SK-N-SH treated with all-trans-retinoic acid at 6 μM for 48 hours (cell line): Measurements from ENCODE around the gene DDX10.

Source experiments
- ISL1 ChIP-seq: fragments of 250-450 bp; sonication (Bioruptor Pico); IDR thresholded peaks from 2 replicates; pipeline ENCODE4 v2.1.2; 2022; ENCODE audit warnings: mild to moderate bottlenecking, moderate library complexity
- OSR1 ChIP-seq: fragments of 250-450 bp; sonication (Bioruptor Pico); IDR thresholded peaks from 2 replicates; pipeline ENCODE4 v1.8.0; 2022; ENCODE audit warnings: moderate library complexity, mild to moderate bottlenecking, inconsistent platforms
- RARB ChIP-seq: fragments of 250-450 bp; sonication (Bioruptor Pico); IDR thresholded peaks from 2 replicates; pipeline ENCODE4 v1.8.0; 2021; ENCODE audit warnings: mild to moderate bottlenecking, moderate library complexity
- SNAI2 ChIP-seq: fragments of 250-450 bp; sonication (Bioruptor Pico); IDR thresholded peaks from 2 replicates; pipeline ENCODE4 v1.5.0; 2020; ENCODE audit warnings: mild to moderate bottlenecking, moderate library complexity
- TF ChIP-seq, protein P1 (sequence below): fragments of 250-450 bp; sonication (Bioruptor Pico); IDR thresholded peaks from 2 replicates; pipeline ENCODE4 v1.8.0; 2020; ENCODE audit warnings: mild to moderate bottlenecking, moderate library complexity, borderline replicate concordance
- TF ChIP-seq, protein P2 (sequence below): fragments of 250-450 bp; sonication (Bioruptor Pico); IDR thresholded peaks from 2 replicates; pipeline ENCODE4 v1.8.0; 2021; ENCODE audit warnings: low read depth, mild to moderate bottlenecking, moderate library complexity, borderline replicate concordance

DNA sequence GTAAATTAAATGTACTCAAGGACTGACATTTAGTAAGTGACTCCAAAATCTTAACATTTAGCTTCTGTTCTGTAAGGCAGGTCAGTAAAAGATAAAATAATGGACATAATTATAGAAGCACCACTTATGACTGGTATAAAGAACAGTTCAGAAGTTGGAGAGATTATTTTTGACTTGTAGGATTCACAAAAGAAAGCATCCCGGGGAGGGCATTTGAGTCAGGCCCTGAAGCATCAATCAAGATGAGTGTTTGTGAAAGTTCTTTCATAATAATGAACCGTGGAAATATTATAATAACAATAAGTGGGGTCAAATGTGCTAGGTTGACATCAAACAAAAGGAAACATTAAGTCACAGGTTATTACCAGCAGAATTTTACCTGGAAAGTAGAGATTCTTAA is 201.9 kb downstream of the DDX10 start:
- TF ChIP-seq, protein P1, sequence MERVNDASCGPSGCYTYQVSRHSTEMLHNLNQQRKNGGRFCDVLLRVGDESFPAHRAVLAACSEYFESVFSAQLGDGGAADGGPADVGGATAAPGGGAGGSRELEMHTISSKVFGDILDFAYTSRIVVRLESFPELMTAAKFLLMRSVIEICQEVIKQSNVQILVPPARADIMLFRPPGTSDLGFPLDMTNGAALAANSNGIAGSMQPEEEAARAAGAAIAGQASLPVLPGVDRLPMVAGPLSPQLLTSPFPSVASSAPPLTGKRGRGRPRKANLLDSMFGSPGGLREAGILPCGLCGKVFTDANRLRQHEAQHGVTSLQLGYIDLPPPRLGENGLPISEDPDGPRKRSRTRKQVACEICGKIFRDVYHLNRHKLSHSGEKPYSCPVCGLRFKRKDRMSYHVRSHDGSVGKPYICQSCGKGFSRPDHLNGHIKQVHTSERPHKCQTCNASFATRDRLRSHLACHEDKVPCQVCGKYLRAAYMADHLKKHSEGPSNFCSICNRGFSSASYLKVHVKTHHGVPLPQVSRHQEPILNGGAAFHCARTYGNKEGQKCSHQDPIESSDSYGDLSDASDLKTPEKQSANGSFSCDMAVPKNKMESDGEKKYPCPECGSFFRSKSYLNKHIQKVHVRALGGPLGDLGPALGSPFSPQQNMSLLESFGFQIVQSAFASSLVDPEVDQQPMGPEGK, result no peak
- TF ChIP-seq OSR1, result no peak
- TF ChIP-seq ISL1 (CRISPR knock-in tag), result no peak
- no peak for TF ChIP-seq SNAI2 (CRISPR knock-in tag)
- no peak for TF ChIP-seq RARB (CRISPR knock-in tag)
- TF ChIP-seq, protein P2, sequence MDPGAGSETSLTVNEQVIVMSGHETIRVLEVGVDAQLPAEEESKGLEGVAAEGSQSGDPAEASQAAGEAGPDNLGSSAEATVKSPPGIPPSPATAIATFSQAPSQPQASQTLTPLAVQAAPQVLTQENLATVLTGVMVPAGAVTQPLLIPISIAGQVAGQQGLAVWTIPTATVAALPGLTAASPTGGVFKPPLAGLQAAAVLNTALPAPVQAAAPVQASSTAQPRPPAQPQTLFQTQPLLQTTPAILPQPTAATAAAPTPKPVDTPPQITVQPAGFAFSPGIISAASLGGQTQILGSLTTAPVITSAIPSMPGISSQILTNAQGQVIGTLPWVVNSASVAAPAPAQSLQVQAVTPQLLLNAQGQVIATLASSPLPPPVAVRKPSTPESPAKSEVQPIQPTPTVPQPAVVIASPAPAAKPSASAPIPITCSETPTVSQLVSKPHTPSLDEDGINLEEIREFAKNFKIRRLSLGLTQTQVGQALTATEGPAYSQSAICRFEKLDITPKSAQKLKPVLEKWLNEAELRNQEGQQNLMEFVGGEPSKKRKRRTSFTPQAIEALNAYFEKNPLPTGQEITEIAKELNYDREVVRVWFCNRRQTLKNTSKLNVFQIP (CRISPR knock-in tag), result no peak
